Smooth muscle cell (in vitro differentiated cells): ENCODE measurements around the gene CCNDBP1. TPM values are rescaled to one million over a fixed set of nuclear protein-coding genes. Genes with fewer than 3 reads are reported as not detected.

ENCODE experiments used
- DNase-seq: peaks from one replicate; lab custom pipeline; 2025; ENCODE audit not compliant: unreplicated experiment; lab: John Stamatoyannopoulos, UW
- H2AFZ ChIP-seq: fragments of 200-600 bp; sonication (generic); 2 replicates; pipeline ENCODE4 v1.6.0; 2016; ENCODE audit warnings: antibody characterized with exemption, low read depth, mild to moderate bottlenecking
- H3F3A ChIP-seq: fragments of 200-600 bp; sonication (generic); 2 replicates; pipeline ENCODE4 v1.6.0; 2017; ENCODE audit warnings: antibody characterized with exemption, low read depth
- H3K27ac ChIP-seq: fragments of 200-600 bp; sonication (generic); 2 replicates; pipeline ENCODE4 v1.5.1; 2016; ENCODE audit warnings: low read depth, mild to moderate bottlenecking
- H3K27me3 ChIP-seq: fragments of 200-600 bp; sonication (generic); 2 replicates; pipeline ENCODE4 v1.6.1; 2016; ENCODE audit warnings: low read depth, mild to moderate bottlenecking
- H3K36me3 ChIP-seq: fragments of 200-600 bp; sonication (generic); 2 replicates; pipeline ENCODE4 v1.5.1; 2016; ENCODE audit warnings: low read depth
- H3K4me1 ChIP-seq: fragments of 200-600 bp; sonication (generic); 2 replicates; pipeline ENCODE4 v1.5.1; 2016; ENCODE audit warnings: low read depth
- H3K4me2 ChIP-seq: fragments of 200-600 bp; sonication (generic); 2 replicates; pipeline ENCODE4 v1.6.0; 2016; ENCODE audit warnings: mild to moderate bottlenecking
- H3K4me3 ChIP-seq: fragments of 200-600 bp; sonication (generic); 2 replicates; pipeline ENCODE4 v1.5.1; 2016; ENCODE audit warnings: mild to moderate bottlenecking
- H3K79me2 ChIP-seq: fragments of 200-600 bp; sonication (generic); 2 replicates; pipeline ENCODE4 v1.6.0; 2016; ENCODE audit warnings: low read depth, mild to moderate bottlenecking
- H3K9ac ChIP-seq: fragments of 200-600 bp; sonication (generic); 2 replicates; pipeline ENCODE4 v1.6.0; 2016; ENCODE audit warnings: low read depth
- H3K9me3 ChIP-seq: fragments of 200-600 bp; sonication (generic); replicated peaks from 2 replicates; pipeline ENCODE4 v1.5.1; 2016; ENCODE audit warnings: low read depth
- H4K20me1 ChIP-seq: fragments of 200-600 bp; sonication (generic); 2 replicates; pipeline ENCODE4 v1.6.0; 2016; ENCODE audit warnings: low read depth
- CTCF ChIP-seq: fragments of 200-600 bp; sonication (generic); IDR thresholded peaks from 2 replicates; pipeline ENCODE4 v1.5.1; 2017; ENCODE audit warnings: borderline replicate concordance, mild to moderate bottlenecking, antibody characterized with exemption; ENCODE audit not compliant: insufficient read depth, poor library complexity, severe bottlenecking
- WGBS: methylation state at CpG from one replicate; pipeline ENCODE4 v1.1.7; 2016; ENCODE audit warnings: low lambda C conversion rate; 5-methylcytosine and 5-hydroxymethylcytosine counted together
- polyA plus RNA-seq: library from polyadenylated mRNA; unstranded; fragments of >200 nt; fragmentation: Nextera tagmentation; extraction: Ambion mirVana; gene quantifications from 2 replicates; pipeline ENCODE4 v1.2.1, GENCODE V29; 2016
- total RNA-seq: library from RNA; depleted of rRNA; stranded (reverse); fragments of >200 nt; gene quantifications from 2 replicates; pipeline ENCODE4 v1.2.3, GENCODE V29; 2014

Gene CCNDBP1
- total and polyA plus RNA-seq, 2 experiments from 2014 or later, result 22.1 to 30.5 TPM

- DNase-seq, result no peak
- H4K20me1 ChIP-seq, result no peaks in the 10 kb centered on the region
- WGBS, result 82% methylated on average over 6 of the region's 6 CpGs
- H3K4me1 ChIP-seq, result no peaks in the 10 kb centered on the region
- H3F3A ChIP-seq, result no peaks in the 10 kb centered on the region
- no peaks in the 10 kb centered on the region for H3K27me3 ChIP-seq
- TF ChIP-seq CTCF, result no peak
- no peak overlapping the region for H3K9ac ChIP-seq
- no peaks in the 10 kb centered on the region for H3K79me2 ChIP-seq
- H3K4me2 ChIP-seq, result no peak overlapping the region
- H3K9me3 ChIP-seq, result no peaks in the 10 kb centered on the region
- H3K36me3 ChIP-seq, result no peaks in the 10 kb centered on the region
- no peak overlapping the region for H3K4me3 ChIP-seq
- no peak overlapping the region for H2AFZ ChIP-seq
- no peak overlapping the region for H3K27ac ChIP-seq
Observed at GRCh38 chr15:43246261-43246774, 61.1 kb downstream of the CCNDBP1 start.

Other genes starting within 250 kb of the CCNDBP1 start
- gene UBR1, start 79.4 kb upstream of the CCNDBP1 start, total RNA-seq, result 20.5 and 24.0 TPM in 2 replicates
- 8.7 and 9.5 TPM in 2 replicates for gene UBR1, start 79.4 kb upstream of the CCNDBP1 start, polyA plus RNA-seq
- 9.0 and 12.0 TPM in 2 replicates for gene TMEM62, start 51.8 kb upstream of the CCNDBP1 start, total RNA-seq
- gene TMEM62, start 51.8 kb upstream of the CCNDBP1 start, polyA plus RNA-seq, result 3.1 and 8.8 TPM in 2 replicates
- gene EPB42, start 35.6 kb downstream of the CCNDBP1 start, total RNA-seq, result not detected in 2 replicates
- gene EPB42, start 35.6 kb downstream of the CCNDBP1 start, polyA plus RNA-seq, result not detected in 2 replicates
- 2.5 and 3.7 TPM in 2 replicates for gene TGM5, start 81.5 kb downstream of the CCNDBP1 start, total RNA-seq
- gene TGM5, start 81.5 kb downstream of the CCNDBP1 start, polyA plus RNA-seq, result 0.08 and 1.1 TPM in 2 replicates
- gene TGM7, start 116.9 kb downstream of the CCNDBP1 start, total RNA-seq, result not detected in 2 replicates
- gene TGM7, start 116.9 kb downstream of the CCNDBP1 start, polyA plus RNA-seq, result not detected in 2 replicates
- 5.0 and 5.7 TPM in 2 replicates for gene LCMT2, start 145.2 kb downstream of the CCNDBP1 start, total RNA-seq
- gene LCMT2, start 145.2 kb downstream of the CCNDBP1 start, polyA plus RNA-seq, result 2.2 and 5.4 TPM in 2 replicates
- 10.9 and 20.9 TPM in 2 replicates for gene ZSCAN29, start 185.6 kb downstream of the CCNDBP1 start, total RNA-seq
- gene ZSCAN29, start 185.6 kb downstream of the CCNDBP1 start, polyA plus RNA-seq, result 6.3 and 11.6 TPM in 2 replicates
- gene TUBGCP4, start 185.7 kb downstream of the CCNDBP1 start, total RNA-seq, result 5.9 and 11.4 TPM in 2 replicates
- 9.0 and 10.2 TPM in 2 replicates for gene TUBGCP4, start 185.7 kb downstream of the CCNDBP1 start, polyA plus RNA-seq